GM19438 (cell line): Measurements from ENCODE around the gene SLC44A1.

Experiments used
- ATAC-seq: cut with Tn5 transposase; IDR thresholded peaks from one replicate; pipeline ENCODE4 v1.9.1; 2021; ENCODE audit warnings: low read depth; ENCODE audit not compliant: unreplicated experiment

Gene SLC44A1

DNA sequence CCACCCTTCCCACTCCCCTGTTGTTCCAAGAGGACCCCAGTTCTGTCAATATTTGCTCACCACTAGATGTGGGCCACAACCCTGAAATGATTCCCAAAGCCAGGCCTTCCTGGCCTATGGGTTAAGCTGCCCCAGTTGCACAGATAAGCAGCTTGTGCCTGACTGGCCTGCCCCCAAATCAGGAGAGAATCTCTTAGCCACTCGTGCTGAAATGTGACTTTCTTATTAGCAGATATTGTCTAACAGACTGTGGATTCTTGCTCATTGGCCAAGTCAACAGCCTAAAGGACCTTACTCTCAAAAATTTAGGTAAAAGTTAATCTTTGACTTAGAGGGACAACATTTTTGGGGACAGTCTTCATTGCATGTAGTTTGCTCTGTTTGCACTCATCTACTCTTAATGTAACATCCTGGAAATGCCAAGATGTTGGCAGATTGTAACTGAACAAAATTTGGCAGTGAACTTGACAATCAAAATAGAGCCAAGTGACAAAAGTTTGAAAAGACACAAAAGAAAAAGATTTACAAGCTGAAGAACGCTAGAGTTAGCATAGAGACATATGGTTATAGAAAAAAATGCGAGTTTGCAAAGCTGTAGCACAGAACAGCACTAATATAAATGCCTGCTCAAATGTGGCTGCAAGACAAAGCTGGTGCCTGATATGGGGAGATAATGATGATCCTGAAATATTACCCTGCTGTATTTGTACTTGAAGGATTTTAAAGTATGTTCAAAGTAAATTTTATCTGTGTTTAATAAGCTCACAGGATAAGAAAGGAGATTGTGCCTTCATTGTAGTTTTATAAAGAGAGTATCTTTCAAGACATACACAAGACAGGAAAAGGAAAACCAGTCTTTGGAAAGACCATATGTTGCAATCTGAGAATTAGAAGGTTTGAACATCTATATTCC is 174.4 kb downstream of the SLC44A1 start:
- no peak for ATAC-seq

DNA sequence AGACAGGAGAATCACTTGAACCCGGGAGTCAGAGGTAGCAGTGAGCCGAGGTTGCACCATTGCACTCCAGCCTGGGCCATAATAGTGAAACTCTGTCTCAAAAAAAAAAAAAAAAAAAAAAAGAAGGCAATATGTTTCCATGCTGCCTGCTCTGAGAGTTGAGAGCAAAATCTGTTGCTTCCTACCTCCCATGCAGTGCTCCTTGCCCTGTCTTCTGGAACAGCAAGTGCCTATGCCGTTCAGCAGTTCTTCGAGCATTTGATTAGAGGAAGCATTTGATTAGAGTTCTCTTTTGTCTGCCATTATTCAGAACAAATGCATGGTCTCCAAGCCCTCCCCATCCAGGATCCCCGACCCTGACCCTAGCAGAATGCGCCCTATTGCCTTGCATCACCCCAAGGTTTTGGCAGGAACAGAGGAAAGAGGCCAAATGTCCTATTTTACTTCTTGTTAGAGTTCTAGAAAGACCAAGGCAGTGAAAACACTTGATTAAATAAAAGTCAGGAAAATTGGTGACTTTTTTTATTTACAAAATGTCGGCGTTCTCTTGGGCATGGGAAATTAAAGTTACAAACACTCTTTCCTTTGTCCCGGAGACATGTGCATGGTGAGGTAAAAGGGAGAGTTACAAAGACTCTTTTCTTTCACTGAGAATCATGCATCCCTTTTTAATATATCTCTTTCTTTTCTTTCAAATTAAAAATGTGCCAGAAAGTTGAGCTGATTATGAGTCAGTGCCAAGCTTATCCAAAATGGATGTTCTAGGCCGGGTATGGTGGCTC is 175.6 kb downstream of the SLC44A1 start:
- ATAC-seq, result no peak

DNA sequence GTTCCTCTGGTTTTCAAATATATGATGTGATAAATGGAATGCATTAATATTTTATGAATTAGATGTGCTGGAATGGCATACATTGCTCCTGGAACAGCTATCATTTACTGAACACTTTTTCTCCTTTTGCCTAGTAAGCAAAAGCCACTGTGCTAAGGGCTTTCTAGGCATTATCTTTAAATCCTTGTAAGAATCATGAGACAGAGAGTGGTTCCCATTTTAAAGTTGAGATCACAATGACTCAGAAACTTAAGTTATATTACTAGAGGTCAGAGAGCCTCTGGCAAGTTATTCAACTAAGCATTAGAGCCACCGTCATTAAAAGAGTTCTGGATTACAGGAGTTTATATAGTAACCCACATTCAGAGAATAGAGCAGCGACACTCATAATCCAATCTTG is 176.7 kb downstream of the SLC44A1 start:
- ATAC-seq, result no peak

DNA sequence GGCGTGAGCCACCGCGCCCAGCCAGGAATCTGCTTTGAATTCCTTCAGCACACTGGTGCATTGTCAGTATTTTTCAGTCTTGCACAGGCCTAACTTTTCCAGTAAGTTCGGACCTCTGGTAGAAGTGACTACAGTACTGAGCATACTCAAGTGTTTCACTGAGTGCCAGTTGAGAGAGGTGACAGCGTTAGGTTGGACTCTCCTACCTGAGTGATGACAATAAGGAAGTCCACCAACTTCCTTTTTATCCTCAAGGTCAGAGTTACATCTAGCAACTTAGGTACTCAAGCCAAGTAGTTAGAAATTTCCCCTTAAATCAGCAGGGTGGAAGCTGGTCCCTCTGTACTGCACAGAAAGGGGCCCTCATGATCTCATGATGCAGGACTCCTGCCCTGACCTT is 177.4 kb downstream of the SLC44A1 start:
- ATAC-seq, result no peak

DNA sequence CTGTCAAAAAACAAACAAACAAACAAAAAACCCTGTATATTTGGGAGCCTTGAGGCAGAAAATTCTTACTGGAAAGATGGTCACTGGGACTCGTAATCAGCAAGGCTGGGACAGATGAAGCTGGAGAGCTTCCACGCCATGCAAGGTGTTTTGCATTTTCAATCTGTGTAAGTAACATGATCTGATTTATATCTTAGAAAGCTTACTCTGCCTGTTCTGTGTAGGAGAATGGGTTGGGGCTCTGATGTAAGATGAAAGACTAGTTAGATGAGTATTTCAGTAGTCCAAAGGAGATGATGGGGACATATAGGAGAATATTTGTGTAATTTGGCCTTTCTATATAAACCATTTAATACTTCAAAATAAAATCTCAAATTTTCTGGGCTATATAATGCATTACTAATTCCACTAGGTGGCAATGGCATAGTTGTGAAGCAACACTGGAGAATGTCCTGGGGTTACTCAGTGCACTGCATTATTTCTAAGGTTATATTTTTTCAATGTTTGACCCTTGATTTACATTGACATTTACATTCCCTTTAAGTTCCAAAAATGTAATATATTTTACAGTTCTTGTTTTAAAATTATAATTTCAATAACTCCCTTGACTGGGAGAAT is 181.5 kb downstream of the SLC44A1 start:
- no peak for ATAC-seq

DNA sequence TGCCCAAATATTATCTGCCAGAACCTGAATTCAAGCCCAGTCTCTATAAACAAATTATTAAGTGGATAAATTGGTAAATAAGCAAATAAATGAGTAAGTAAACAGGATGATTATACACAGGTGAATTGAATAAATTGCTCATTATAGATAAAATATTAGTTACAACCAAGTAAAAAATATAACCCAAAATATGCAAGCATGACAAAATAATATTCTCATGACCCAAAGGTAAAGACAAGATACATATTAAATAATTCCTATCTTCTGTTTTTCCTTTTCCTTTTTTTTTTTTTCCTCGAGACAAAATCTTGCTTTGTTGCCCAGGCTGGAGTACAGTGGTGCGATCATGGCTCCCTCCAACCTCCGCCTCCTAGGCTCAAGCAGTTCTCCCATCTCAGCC is 182.2 kb downstream of the SLC44A1 start:
- no peak for ATAC-seq

DNA sequence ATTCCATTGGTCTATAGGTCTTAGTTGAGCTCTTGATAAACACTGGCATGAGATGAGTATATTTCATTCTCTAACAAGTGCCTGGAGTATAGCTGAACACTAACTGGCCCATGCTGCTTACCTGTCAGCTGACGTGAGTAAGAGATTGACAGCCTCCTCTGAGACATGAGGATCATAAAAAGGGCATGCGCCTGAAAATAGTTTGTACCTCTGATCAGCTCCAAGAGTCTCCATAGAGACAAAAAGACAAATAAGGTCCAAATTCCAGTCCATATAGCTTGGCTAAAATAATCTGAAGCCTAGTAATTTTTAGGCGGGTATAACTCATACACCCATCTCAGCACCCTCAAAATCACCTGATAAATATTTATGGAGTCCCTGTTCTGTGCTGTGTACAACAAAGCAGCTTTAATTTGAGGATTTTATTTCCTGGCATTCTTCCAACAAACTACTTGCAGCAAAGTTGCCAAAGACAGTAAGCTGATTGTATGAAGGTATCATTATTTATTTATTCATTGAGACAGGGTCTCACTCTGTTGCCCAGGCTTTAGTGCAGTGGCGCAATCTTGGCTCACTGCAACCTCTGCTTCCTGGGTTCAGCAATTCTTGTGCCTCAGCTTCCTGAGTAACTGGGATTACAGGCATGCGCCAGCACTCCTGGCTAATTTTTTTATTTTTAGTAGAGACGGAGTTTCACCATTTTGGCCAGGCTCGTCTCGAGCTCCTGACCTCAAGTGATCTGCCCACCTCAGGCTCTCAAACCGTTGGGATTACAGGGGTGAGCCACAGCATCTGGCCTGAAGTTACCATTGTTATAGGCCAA is 187.2 kb downstream of the SLC44A1 start:
- ATAC-seq, result no peak

DNA sequence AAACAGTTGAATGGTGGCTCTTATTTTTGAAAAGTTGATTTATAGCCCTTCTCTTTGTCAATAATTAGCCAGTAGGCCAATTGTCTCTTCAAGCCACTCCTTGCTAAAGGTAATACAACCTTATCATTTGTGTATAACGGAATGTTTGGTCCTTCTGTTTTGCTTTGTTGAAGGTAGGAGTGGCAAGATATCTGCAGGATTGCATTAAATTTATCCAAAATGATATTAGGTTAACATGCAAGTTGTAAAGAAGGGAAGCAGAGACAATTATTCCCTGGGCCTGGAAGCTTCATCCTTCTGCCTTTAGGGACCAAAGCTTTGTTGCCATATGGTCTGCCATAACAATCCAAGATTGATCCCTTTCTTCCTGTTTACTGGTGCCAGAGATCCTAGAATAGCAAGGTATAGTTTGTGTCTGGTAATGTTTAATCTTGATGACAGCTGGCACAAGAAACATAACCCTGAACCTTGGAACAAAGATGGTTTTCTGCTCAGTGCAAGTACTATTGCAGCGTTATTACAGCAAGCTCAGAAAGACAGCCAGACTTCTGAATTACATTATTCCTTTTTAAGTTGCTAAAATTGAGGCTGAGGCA is 187.9 kb downstream of the SLC44A1 start:
- ATAC-seq, result no peak

DNA sequence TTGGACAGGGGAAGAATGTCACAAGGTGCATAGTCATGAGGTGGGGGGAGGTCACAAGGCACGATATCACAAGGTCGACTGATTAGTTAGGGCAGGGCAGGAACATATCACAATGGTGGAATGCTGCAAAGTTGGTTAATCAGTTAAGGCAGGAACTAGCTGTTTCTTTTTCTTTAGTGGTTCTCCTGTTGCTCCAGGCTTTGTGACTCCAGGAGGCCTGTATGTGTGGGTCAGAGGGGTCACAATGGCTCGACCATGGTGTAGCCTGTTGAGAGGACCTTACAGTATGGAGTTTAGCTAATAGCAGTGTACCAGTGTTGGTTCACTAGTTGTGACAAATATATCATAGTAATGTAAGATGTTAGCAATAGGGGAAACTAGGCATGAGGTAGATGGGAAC is 191.0 kb downstream of the SLC44A1 start:
- no peak for ATAC-seq

DNA sequence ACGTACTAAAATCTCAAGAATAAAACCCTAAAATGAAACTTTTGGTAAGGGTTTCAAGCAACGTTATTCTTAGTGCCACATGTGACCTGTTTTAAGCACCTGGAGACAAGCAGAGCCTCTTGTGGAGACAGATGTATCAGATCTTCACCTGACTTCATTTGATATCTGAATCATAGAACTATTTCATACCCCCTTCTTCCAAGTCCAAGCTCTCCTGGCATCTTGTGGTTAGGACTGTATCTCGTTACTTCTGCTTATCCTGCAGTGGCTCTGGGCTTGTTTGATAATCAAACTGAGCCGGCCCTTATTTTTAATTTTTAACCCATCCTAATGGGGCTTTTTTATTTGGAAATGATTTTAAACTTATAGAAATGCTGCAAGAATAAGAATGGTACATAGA is 192.3 kb downstream of the SLC44A1 start:
- no peak for ATAC-seq

DNA sequence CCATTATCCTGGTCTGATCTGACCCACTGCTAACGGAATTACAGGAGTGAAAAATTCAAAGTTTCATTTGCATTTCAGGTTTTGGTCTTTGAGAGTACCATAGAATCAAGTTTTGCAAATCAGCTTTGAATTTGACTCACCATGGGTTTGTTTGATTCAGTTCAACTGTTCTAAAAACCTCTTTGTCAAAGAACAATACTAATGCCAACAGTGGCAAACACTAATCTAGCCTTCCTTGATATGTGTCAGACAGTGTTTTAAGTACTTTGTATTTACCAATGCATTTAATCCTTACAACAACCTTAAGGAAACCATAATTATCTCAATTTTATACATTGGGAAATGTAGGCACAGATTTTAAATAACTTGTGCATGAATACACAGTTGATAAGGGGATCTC is 193.3 kb downstream of the SLC44A1 start:
- ATAC-seq, result no peak

DNA sequence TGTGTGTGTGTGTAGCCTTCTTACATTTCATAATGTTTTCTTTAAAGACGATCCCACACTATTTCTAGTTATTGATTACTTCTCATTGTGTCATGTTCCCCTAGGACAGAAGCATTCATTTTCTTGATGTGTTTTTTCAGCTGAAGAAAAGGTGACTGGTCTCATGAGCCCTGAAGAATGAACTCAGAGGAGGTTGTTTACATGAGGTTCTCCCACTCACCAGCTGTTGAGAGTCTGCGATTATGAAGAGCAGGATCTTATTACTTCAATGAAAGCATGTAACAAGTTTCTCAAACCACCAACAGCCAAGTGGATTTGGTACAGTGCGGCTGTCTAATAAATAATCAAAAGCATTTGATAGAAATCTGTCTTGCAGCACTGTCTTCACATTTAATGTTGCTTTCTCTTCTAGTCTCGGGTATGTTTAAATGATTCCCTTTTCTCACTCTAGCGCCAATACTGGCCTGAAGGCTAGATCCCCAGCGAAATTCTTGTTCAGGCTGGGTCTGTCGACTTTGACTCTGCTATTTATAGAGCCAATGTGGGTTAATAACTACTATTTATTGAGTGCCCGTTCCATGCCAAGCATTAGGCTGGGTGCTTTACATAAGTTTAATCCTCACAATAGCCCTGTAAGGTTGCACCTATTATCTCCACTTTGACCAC is 193.8 kb downstream of the SLC44A1 start:
- no peak for ATAC-seq

DNA sequence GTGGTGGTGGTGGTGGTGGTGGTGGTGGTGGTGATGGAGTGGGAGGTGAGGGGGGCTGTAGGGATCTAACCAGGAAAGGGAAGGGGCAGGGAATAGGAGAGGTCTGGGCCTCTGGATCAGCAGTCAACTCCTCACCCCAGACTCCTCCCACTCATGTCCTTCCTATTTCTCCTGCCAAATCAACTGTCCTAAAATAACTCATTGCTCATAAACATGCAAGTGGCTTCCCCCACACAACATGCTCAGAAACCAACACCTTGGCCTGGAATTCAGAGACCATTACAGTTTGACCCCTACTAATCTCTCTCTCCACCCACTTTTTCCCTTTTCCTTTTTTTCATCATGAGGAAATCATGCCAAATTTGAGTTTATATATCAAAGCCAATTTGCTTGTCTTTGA is 195.0 kb downstream of the SLC44A1 start:
- ATAC-seq, result no peak

DNA sequence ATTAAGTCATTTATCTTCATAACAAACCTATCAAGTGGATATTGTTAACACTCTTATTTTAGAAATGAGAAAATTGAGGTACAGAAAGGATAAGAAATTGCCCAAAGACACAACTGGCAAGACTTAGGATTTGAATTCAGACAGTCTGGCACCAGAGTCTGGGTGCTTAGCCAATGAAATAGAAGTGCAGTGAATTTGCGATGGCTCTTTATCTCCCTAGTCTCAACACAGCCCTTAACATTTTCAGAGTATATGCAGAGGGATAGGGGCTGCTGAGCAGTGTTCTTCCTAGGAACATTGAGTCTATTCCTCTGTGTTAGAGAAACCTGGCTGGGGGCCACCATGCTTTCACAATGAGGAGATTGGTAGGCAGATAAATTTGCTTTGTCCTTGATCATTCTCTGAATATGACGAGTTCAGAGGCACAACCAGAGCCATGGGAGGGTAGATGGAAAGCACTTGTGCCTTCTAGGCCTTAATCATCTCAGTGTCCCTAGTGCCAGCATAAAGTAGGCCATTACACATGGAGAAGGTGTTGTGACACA is 197.2 kb downstream of the SLC44A1 start:
- ATAC-seq, result no peak

DNA sequence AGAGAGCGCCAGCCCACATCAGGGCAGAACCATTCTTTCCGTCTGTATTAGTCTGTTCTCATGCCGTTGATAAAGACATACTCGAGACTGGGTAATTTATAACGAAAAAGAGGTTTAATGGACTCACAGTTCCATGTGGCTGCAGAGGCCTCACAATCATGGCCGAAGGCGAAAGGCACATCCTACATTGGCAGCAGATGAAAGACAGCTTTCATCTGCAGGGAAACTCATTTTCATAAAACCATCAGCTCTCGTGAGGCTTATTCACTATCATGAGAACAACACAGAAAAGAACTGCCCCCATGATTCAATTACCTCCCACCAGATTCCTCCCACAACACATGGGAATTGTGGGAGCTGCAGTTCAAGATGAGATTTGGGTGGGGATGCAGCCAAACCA is 198.7 kb downstream of the SLC44A1 start:
- ATAC-seq, result no peak

DNA sequence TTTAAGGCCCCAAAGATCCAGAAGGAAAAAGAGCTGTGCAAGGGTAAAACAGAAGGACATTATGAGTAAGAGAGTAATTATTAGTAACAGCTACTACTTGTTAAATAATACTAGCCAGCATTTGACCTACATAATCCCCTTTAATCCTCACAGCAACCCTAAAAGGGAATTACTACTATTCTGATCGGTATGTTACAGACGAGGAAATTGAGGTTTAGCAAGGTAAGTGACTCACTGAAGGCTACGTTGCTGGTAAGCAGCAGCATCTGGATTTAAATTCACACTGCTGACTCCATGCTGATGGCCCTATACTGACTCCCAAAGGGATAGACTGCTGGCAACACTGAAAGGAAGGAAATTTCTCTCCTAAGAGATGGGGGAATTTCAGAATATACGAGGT is 199.7 kb downstream of the SLC44A1 start:
- no peak for ATAC-seq

DNA sequence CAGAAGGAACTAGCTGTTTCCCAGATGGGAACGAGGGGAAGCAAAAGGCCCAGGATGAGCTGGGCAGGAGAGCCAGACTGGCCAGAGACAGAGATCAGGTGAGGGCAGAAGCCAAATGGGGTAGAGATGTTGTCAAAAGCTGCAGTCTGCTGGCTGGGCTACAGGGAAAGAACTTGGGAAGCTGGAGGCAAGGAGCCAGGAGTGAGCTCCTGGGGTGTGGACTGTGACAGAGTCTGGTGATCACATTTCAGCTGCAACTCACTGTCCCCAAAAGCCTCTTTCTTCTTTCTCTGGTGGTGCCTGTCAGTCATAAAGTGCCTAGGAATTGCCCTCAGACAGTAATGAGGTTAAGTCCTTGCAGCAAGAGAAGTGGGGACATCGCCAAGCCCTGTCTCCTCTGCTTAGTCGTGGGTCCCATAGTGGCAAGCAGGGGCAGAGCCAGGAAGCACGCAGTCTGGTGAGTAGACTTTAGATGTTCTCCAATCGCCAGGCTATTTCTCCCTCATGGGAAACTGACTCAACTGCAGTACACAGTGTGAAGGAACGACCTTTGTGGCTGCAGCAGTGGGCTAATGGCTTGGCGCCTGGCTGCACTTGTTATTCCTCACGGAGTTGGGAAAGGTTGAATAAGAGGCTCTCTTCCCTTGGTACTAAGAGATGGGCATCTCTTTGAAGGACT is 200.9 kb downstream of the SLC44A1 start:
- ATAC-seq, result no peak

DNA sequence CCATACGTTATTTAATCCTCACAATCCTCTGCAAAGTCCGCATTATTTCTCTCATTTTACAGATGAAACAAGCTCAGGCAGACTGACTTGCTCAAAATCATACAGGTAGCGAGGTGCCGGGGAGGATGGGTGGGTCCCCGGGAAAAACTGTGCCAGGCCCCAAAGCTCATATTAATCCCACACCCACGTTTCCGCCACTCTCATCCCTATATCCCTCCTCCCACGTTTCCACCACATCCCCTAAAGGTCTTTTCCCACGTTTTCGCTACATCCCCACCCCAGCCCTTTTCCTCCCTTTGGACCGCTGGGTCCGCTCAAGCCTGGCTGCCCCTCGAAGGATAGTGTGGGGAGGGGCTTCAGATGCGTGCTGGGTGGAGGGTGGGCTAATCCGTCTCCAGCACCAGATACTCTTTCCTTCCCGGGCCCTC is 202.9 kb downstream of the SLC44A1 start:
- no peak for ATAC-seq
